HL-60 (cell line): ENCODE measurements around the gene RTN4R.

Experiments used
- DNase-seq, 2 experiments: peaks; one replicate each; pipeline ENCODE4 v3.0.0-alpha.2; 2010 to 2020; ENCODE audit warnings: low read depth in 1 of 2, low spot score in 1 of 2
- H3K27ac ChIP-seq: fragments of 250-450 bp; sonication (Bioruptor Pico); replicated peaks from 2 replicates; pipeline ENCODE4 v1.5.1; 2020; ENCODE audit warnings: mild to moderate bottlenecking, moderate library complexity
- H3K27me3 ChIP-seq: fragments of 250-450 bp; sonication (Bioruptor Pico); 2 replicates; pipeline ENCODE4 v1.5.1; 2021; ENCODE audit warnings: mild to moderate bottlenecking, moderate library complexity; ENCODE audit not compliant: insufficient read depth, poor library complexity, severe bottlenecking
- H3K4me3 ChIP-seq: replicated peaks from 2 replicates; pipeline ENCODE4 v1.5.1; 2011; ENCODE audit warnings: mild to moderate bottlenecking, control low read depth, low read length; ENCODE audit not compliant: insufficient read depth
- CTCF ChIP-seq: IDR thresholded peaks from one replicate; pipeline ENCODE4 v1.5.1; 2011; ENCODE audit warnings: low read length, control low read depth, inconsistent platforms; ENCODE audit not compliant: insufficient read depth
- GABPA ChIP-seq: IDR thresholded peaks from 2 replicates; pipeline ENCODE4 v1.6.1; 2012; ENCODE audit warnings: low read depth
- POLR2AphosphoS5 ChIP-seq: IDR thresholded peaks from 2 replicates; pipeline ENCODE4 v1.6.1; 2012; ENCODE audit warnings: low read depth
- REST ChIP-seq: IDR thresholded peaks from 2 replicates; pipeline ENCODE4 v1.6.1; 2012; ENCODE audit warnings: low read depth; ENCODE audit not compliant: insufficient replicate concordance
- SPI1 ChIP-seq: IDR thresholded peaks from 2 replicates; pipeline ENCODE4 v1.6.1; 2012; ENCODE audit warnings: low read depth, mild to moderate bottlenecking, borderline replicate concordance

The RTN4R gene

DNA sequence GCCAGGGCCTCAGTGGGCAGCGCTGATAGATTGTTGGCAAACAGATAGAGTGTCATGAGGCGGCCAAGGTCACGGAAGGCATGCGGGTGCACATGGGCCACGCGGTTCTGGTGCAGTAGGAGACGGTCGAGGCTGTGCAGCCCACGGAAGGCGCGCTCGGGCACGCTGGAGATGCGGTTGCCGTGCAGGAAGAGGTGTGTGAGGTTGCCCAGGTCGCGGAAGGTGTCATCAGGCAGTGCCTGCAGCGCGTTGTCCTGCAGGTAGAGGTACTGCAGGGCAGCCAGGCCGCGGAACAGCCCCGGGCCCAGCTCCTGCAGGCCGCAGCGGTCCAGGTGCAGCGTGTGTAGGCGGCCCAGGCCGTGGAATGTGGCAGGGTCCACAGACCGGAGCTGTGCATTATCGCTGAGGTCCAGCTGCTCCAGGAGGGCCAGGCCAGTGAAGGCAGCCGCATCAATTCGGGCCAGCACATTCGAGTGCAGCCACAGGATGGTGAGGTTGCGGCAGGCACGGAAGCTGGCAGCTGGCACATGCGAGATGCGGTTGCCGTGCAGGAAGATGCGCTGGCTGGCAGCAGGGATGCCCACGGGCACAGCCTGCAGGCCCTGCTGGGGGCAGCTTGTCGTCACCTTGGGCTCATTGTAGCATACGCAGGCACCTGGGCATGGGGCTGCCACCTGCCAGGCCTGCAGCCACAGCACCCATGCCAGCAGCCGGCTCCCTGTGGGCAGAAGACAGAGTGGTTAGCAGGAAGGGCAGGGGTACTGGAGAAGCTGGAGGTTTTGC lies 25.5 kb downstream of the RTN4R start:
- H3K27ac ChIP-seq, result no peak overlapping the region
- TF ChIP-seq POLR2AphosphoS5 (no peak), CTCF (no peak), GABPA (no peak), REST (no peak), SPI1 (no peak)
- no peak for DNase-seq
- H3K4me3 ChIP-seq, result no peak overlapping the region
- no peaks in the 10 kb centered on the region for H3K27me3 ChIP-seq

- no peak overlapping the region for H3K27ac ChIP-seq
- H3K27me3 ChIP-seq, result no peaks in the 10 kb centered on the region
- no peak overlapping the region for H3K4me3 ChIP-seq
- TF ChIP-seq GABPA (no peak), REST (no peak), CTCF (no peak), SPI1 (no peak), POLR2AphosphoS5 (no peak)
- no peak for DNase-seq
Measured at GRCh38 chr22:20241579-20242392, 26.3 kb downstream of the RTN4R start.

DNA sequence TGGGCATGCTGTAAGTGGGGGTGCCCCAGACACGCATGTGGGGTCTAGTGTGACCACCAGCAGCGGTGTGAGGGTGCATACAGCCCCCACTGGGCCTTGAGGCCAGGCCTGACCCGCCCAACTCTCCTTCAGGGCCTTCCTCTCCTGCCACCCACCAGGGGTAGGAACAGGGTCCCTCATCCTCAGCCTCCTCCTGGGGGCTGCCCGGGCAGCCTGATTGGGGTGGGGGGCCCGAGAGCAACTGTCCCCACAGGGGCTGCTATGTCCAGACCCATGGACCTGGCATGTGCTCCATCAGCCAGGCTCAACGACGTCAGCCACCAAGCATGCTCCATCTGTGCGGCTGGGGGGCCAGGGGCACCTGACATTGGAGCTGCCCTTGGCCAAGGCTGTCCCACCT lies 27.2 kb downstream of the RTN4R start:
- no peak for TF ChIP-seq POLR2AphosphoS5
- no peak for TF ChIP-seq CTCF
- no peak for TF ChIP-seq REST
- no peak for TF ChIP-seq SPI1
- no peak for TF ChIP-seq GABPA
- H3K27me3 ChIP-seq, result no peaks in the 10 kb centered on the region
- H3K27ac ChIP-seq, result no peak overlapping the region
- DNase-seq, result no peak
- H3K4me3 ChIP-seq, result no peak overlapping the region
